Esophagus squamous epithelium (tissue), 4 donors: Measurements from ENCODE around the gene AKAP11.

Experiments used
- POLR2A ChIP-seq, 4 donors: fragments of 450-650 bp; IDR thresholded peaks; one replicate each; pipeline ENCODE4 v1.6.1; 2017; ENCODE audit warnings: antibody characterized with exemption in 4 of 4, mild to moderate bottlenecking in 4 of 4, moderate library complexity in 3 of 4
- TF ChIP-seq, protein P1 (sequence below), 6 experiments: fragments of 450-650 bp in 4 of 6; fragments of 200-600 bp in 2 of 6; sonication (generic) in 2 of 6; IDR thresholded peaks; one replicate each; pipeline ENCODE4 v1.5.1; 2016 to 2019; ENCODE audit warnings: antibody characterized with exemption in 6 of 6, mild to moderate bottlenecking in 4 of 6, moderate library complexity in 4 of 6

GRCh38 chr13:42345367-42345766 lies 73.4 kb downstream of the AKAP11 start:
- no peak for TF ChIP-seq POLR2A (IDR thresholded peaks at IDR 0.05)
- TF ChIP-seq, protein P1, sequence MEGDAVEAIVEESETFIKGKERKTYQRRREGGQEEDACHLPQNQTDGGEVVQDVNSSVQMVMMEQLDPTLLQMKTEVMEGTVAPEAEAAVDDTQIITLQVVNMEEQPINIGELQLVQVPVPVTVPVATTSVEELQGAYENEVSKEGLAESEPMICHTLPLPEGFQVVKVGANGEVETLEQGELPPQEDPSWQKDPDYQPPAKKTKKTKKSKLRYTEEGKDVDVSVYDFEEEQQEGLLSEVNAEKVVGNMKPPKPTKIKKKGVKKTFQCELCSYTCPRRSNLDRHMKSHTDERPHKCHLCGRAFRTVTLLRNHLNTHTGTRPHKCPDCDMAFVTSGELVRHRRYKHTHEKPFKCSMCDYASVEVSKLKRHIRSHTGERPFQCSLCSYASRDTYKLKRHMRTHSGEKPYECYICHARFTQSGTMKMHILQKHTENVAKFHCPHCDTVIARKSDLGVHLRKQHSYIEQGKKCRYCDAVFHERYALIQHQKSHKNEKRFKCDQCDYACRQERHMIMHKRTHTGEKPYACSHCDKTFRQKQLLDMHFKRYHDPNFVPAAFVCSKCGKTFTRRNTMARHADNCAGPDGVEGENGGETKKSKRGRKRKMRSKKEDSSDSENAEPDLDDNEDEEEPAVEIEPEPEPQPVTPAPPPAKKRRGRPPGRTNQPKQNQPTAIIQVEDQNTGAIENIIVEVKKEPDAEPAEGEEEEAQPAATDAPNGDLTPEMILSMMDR (IDR thresholded peaks at IDR 0.05), result no peak
